Naive thymus-derived CD4-positive, alpha-beta T cell (primary cell): ENCODE data around the gene ZFP57. TPM values are rescaled to one million over a fixed set of nuclear protein-coding genes. Genes with fewer than 3 reads are reported as not detected.

ENCODE experiments used
- ATAC-seq: fragments of 150-1000 bp; cut with Tn5 transposase; 2 replicates; pipeline ENCODE4 v1.10.0; 2021; ENCODE audit warnings: mild to moderate bottlenecking, moderate library complexity
- CTCF ChIA-PET: fragments of 350-600 bp; sonication (Branson Sonifier 250); formaldehyde crosslinking; loops from one replicate; lab custom pipeline; 2021; ENCODE audit warnings: antibody characterized with exemption; lab: Charles Lee
- POLR2A ChIA-PET: fragments of 350-600 bp; sonication (Branson Sonifier 250); formaldehyde crosslinking; loops from one replicate; lab custom pipeline; 2021; ENCODE audit warnings: antibody characterized with exemption, inconsistent platforms; lab: Charles Lee
- DNase-seq, 9 donors: peaks; one replicate each; pipeline versions ENCODE4 v3.0.0 to v3.0.0-alpha.2; 2020 to 2022; ENCODE audit warnings: mixed read lengths in 1 of 9
- H3K27ac ChIP-seq: one replicate; pipeline ENCODE4 v1.7.0; 2013; ENCODE audit warnings: mild to moderate bottlenecking, low read depth, low read length, moderate library complexity
- H3K27me3 ChIP-seq, 2 donors: one replicate each; pipeline ENCODE4 v1.7.0; 2013; ENCODE audit warnings: low read length in 2 of 2, mild to moderate bottlenecking in 2 of 2, moderate library complexity in 2 of 2; ENCODE audit not compliant: control insufficient read depth in 2 of 2, insufficient read depth in 2 of 2
- H3K36me3 ChIP-seq, 3 experiments: 1 replicate in 2 of 3; 2 replicates in 1 of 3; pipeline ENCODE4 v1.7.0; 2013; ENCODE audit warnings: low read length in 3 of 3, mild to moderate bottlenecking in 3 of 3, moderate library complexity in 1 of 3; ENCODE audit not compliant: insufficient read depth in 3 of 3, control insufficient read depth in 2 of 3
- H3K4me1 ChIP-seq, 2 donors: one replicate each; pipeline ENCODE4 v1.7.0; 2013; ENCODE audit warnings: low read length in 2 of 2, mild to moderate bottlenecking in 2 of 2, moderate library complexity in 1 of 2; ENCODE audit not compliant: control insufficient read depth in 2 of 2, insufficient read depth in 2 of 2
- H3K4me3 ChIP-seq: 2 replicates; pipeline ENCODE4 v1.7.0; 2013; ENCODE audit warnings: mild to moderate bottlenecking, low read length
- H3K9me3 ChIP-seq, 3 experiments: 1 replicate in 2 of 3; 2 replicates in 1 of 3; pipeline ENCODE4 v1.7.0; 2013; ENCODE audit warnings: low read length in 3 of 3; ENCODE audit not compliant: control insufficient read depth in 2 of 3
- H3K27ac Mint-ChIP-seq, 9 donors: one replicate each; pipeline ENCODE4 v1.8.0; 2020 to 2022; ENCODE audit warnings: mixed read lengths in 9 of 9, mild to moderate bottlenecking in 8 of 9, moderate library complexity in 5 of 9, inconsistent platforms in 2 of 9
- H3K27me3 Mint-ChIP-seq, 5 donors: one replicate each; pipeline ENCODE4 v1.8.0; 2021 to 2022; ENCODE audit warnings: mixed read lengths in 5 of 5, mild to moderate bottlenecking in 1 of 5
- H3K36me3 Mint-ChIP-seq, 5 donors: one replicate each; pipeline ENCODE4 v1.8.0; 2020 to 2022; ENCODE audit warnings: mixed read lengths in 5 of 5, mild to moderate bottlenecking in 3 of 5, inconsistent platforms in 1 of 5
- H3K4me1 Mint-ChIP-seq, 7 donors: one replicate each; pipeline ENCODE4 v1.8.0; 2020 to 2022; ENCODE audit warnings: mixed read lengths in 7 of 7, mild to moderate bottlenecking in 3 of 7, inconsistent platforms in 1 of 7
- H3K4me3 Mint-ChIP-seq, 10 donors: one replicate each; pipeline ENCODE4 v1.8.0; 2020 to 2022; ENCODE audit warnings: mild to moderate bottlenecking in 10 of 10, mixed read lengths in 10 of 10, moderate library complexity in 6 of 10, inconsistent platforms in 2 of 10
- H3K9me3 Mint-ChIP-seq, 11 donors: one replicate each; pipeline ENCODE4 v1.8.0; 2020 to 2022; ENCODE audit warnings: mixed read lengths in 11 of 11, mild to moderate bottlenecking in 4 of 11, inconsistent platforms in 1 of 11, moderate library complexity in 1 of 11
- intact Hi-C, 2 donors: fragments of 100-400 bp; cut with micrococcal nuclease; formaldehyde crosslinking; loops; one replicate each; pipeline ENCODE4 v1.15.1; 2023
- polyA plus RNA-seq, 2 donors: library from polyadenylated mRNA; unstranded; fragments of 300-500 nt; fragmentation: Illumina TruSeq; gene quantifications; one replicate each; pipeline ENCODE4 v1.2.3, GENCODE V29; 2021
- total RNA-seq, 6 experiments: library from RNA in 5 of 6; stranded (reverse) in 5 of 6; gene quantifications; 1 replicate in 5 of 6; 2 replicates in 1 of 6; pipeline ENCODE4 v1.2.3 and lab custom pipeline; 2021 to 2026

ZFP57 gene
- total and polyA plus RNA-seq, 7 experiments from 2014 or later, result 1.7 to 3.3 (median 2.3) TPM; not detected in 4

DNA sequence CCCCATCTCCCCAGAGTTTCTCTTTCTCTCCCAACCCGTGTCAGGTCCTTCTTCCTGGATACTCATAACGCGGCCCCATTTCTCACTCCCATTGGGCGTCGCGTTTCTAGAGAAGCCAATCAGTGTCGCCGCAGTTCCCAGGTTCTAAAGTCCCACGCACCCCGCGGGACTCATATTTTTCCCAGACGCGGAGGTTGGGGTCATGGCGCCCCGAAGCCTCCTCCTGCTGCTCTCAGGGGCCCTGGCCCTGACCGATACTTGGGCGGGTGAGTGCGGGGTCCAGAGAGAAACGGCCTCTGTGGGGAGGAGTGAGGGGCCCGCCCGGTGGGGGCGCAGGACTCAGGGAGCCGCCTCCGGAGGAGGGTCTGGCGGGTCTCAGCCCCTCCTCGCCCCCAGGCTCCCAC is 42.3 kb upstream of the ZFP57 start, which contains the start of gene HLA-F:
HLA-F (plus strand) TSS at position 173 of the 404 bp plus-strand sequence; CDS start at position 203, 30 bp downstream.
- Mint-ChIP-seq H3K4me1 (peaks cover 32 to 63% (median 50%) of the 10 kb centered on the region in 7 donors), H3K27ac (peak within 1 kb of the TSS; percentile 92 to 98 (median 95)), H3K27me3 (no peaks in the 10 kb centered on the region), H3K36me3 (peaks cover 0 to 43% (median 41%) of the 10 kb centered on the region in 5 donors), H3K9me3 (no peaks in the 10 kb centered on the region), H3K4me3 (peak within 1 kb of the TSS; percentile 82 to 97 (median 95))
- ATAC-seq, result peak; percentile 91
- H3K4me1 ChIP-seq, result peaks cover 47 to 48% of the 10 kb centered on the region in 2 donors
- peak within 1 kb of the TSS; percentile 100 for H3K27ac ChIP-seq
- ChIA-PET POLR2A (interaction anchor here (0.9 to 3.1 kb wide), 3 partner anchors 8 to 28 kb away, joined by 3 to 46 read pairs (median 6); no protein-coding TSS in a partner anchor), CTCF (interaction anchor here (0.6 to 2.5 kb wide), 4 partner anchors 11 to 73 kb away, joined by 3 to 22 read pairs (median 4); no protein-coding TSS in a partner anchor)
- peak; percentile 56 to 87 (median 79) for DNase-seq
- H3K27me3 ChIP-seq, result no peaks in the 10 kb centered on the region
- peaks cover 28 to 43% (median 41%) of the 10 kb centered on the region in 3 experiments for H3K36me3 ChIP-seq
- H3K4me3 ChIP-seq, result peak within 1 kb of the TSS; percentile 98
- intact Hi-C loops, result loop anchor here (5.0 kb wide), 5 partner anchors 71 to 994 kb away; partner anchors contain the start of genes HLA-A (in 1 of the 2), MDC1 (in 1 of the 2), POLR1H (in 1 of the 2) and PPP1R11 (in 1 of the 2)
- H3K9me3 ChIP-seq, result no peaks in the 10 kb centered on the region

DNA sequence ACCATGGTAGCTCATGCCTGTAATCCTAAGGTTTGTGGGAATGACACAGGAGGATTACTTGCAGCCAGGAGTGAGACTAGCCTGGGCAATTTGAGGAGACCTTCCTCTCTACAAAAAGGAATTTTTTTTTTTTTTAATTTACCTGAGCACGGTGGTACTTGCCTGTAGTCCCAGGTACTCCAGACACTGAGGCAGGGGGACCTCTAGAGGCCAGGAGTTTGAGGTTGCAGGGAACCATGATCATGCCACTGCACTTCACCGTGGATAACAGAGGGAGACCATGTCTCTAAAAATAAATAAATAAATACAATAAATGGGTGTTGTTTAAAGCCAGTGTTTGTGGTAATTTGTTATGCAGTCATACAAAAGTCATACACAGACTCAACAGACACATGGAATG is 39.9 kb upstream of the ZFP57 start:
- Histone ChIP-seq H3K4me1 (peaks cover 32% of the 10 kb centered on the region in 2 donors), H3K36me3 (peaks cover 14 to 27% (median 18%) of the 10 kb centered on the region in 3 experiments), H3K9me3 (no peaks in the 10 kb centered on the region), H3K4me3 (no peak overlapping the region), H3K27ac (no peak overlapping the region), H3K27me3 (no peaks in the 10 kb centered on the region)
- ATAC-seq (no peak), DNase-seq (peak in 6 of 9 donors; percentile 28 to 55 (median 42))
- ChIA-PET CTCF (interaction anchor here (0.5 to 2.5 kb wide), 3 partner anchors 13 to 127 kb away, joined by 3 to 22 read pairs (median 5); no protein-coding TSS in a partner anchor), POLR2A (interaction anchor here (0.6 to 3.1 kb wide), 3 partner anchors 11 to 67 kb away, joined by 3 to 46 read pairs (median 3); no protein-coding TSS in a partner anchor)
- peaks cover 12 to 39% (median 29%) of the 10 kb centered on the region in 7 donors for H3K4me1 Mint-ChIP-seq
- peaks cover 0 to 23% (median 20%) of the 10 kb centered on the region in 5 donors for H3K36me3 Mint-ChIP-seq
- H3K27me3 Mint-ChIP-seq, result peaks cover 0 to 2% (median 0%) of the 10 kb centered on the region in 5 donors
- H3K9me3 Mint-ChIP-seq, result no peaks in the 10 kb centered on the region
- intact Hi-C loops, result loop anchor here (5.0 kb wide), 5 partner anchors 69 to 996 kb away; partner anchors contain the start of genes HLA-A (in 1 of the 2), MDC1 (in 1 of the 2), POLR1H (in 1 of the 2) and PPP1R11 (in 1 of the 2)
- no peak overlapping the region for H3K4me3 Mint-ChIP-seq
- peak overlapping the region in 2 of 9 donors; percentile 22 to 95 for H3K27ac Mint-ChIP-seq

DNA sequence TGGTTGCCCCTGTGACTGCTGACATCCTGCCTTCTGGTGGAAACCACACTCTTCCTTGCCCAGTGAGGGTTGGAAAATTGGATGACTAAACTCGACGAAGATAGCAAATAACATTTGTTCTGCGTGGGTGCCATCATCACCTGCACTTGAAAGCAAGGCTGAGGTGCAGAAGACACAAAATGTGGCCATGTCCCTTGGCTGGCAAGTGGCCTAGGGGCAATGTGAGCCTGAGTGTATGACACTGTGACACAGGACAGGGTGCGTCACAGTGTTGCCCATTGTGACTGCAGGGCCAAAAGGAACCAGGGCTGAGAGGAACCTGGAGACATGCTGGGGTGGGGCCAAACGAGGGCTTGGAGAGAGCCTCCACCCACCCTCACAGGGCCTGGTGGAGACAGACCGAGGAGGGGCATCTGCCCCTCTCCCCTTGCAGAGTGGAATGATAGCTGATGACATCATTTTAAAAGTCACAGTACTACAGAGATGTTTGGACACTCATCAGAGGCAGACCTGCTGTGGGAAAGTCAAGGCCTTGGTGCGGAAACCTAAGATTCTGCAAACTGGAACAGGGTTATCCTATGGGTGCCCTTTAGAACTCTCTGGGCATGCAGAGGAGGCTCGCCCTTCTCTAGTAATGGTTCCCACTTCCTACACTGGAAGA is 29.5 kb upstream of the ZFP57 start:
- ChIA-PET CTCF (interaction anchor here (0.7 to 0.9 kb wide), 2 partner anchors 24 to 27 kb away, joined by 3 to 4 read pairs; no protein-coding TSS in a partner anchor), POLR2A (interaction anchor here (0.6 to 5.8 kb wide), 5 partner anchors 11 to 241 kb away, joined by 3 to 46 read pairs (median 33); partner anchors contain the start of gene HLA-F)
- H3K4me1 ChIP-seq, result peaks cover 54 to 85% of the 10 kb centered on the region in 2 donors
- no peak for DNase-seq
- Mint-ChIP-seq H3K4me3 (peak overlapping the region; percentile 51 to 77 (median 65)), H3K9me3 (peaks cover 0 to 3% (median 0%) of the 10 kb centered on the region in 11 donors), H3K27me3 (peaks cover 0 to 7% (median 0%) of the 10 kb centered on the region in 5 donors), H3K4me1 (peaks cover 25 to 99% (median 86%) of the 10 kb centered on the region in 7 donors), H3K27ac (peak overlapping the region; percentile 59 to 90 (median 78)), H3K36me3 (peaks cover 0 to 4% (median 0%) of the 10 kb centered on the region in 5 donors)
- peak overlapping the region; percentile 62 for H3K27ac ChIP-seq
- no peak overlapping the region for H3K4me3 ChIP-seq
- H3K36me3 ChIP-seq, result no peaks in the 10 kb centered on the region
- ATAC-seq, result no peak
- H3K27me3 ChIP-seq, result no peaks in the 10 kb centered on the region
- intact Hi-C loops, result no loop called here
- H3K9me3 ChIP-seq, result no peaks in the 10 kb centered on the region

DNA sequence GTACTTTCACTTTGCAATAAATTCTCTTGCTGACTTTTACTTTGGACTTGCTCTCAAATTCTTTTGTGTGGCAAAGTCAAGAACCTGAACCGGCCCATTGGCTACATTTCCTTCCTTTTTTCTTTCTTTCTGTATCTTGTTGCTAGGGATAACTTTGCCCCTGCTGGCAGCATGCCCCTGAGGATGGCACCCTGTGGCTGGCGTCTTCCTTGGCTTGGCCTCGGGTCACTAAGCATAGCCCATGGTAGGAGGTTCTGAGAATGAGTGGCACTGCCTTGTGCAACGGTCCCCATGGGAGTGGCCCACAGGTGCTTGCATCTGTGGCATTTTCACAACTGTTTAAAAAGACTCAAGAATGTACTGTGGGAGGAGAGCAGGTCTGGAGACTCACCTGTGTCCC is 28.2 kb upstream of the ZFP57 start:
- Mint-ChIP-seq H3K4me1 (peaks cover 23 to 87% (median 86%) of the 10 kb centered on the region in 7 donors), H3K36me3 (peaks cover 0 to 2% (median 0%) of the 10 kb centered on the region in 5 donors), H3K4me3 (peak overlapping the region; percentile 74 to 90 (median 82)), H3K27me3 (peaks cover 0 to 10% (median 0%) of the 10 kb centered on the region in 5 donors), H3K27ac (peak overlapping the region; percentile 65 to 99 (median 86)), H3K9me3 (peaks cover 0 to 3% (median 0%) of the 10 kb centered on the region in 11 donors)
- peak overlapping the region; percentile 55 for H3K4me3 ChIP-seq
- DNase-seq, result no peak
- no peaks in the 10 kb centered on the region for H3K27me3 ChIP-seq
- peak overlapping the region; percentile 62 for H3K27ac ChIP-seq
- intact Hi-C loops, result loop anchor here (5.0 kb wide), 2 partner anchors 57 to 258 kb away; no protein-coding TSS in a partner anchor
- ATAC-seq, result no peak
- peaks cover 54 to 85% of the 10 kb centered on the region in 2 donors for H3K4me1 ChIP-seq
- H3K36me3 ChIP-seq, result no peaks in the 10 kb centered on the region
- ChIA-PET POLR2A (interaction anchor here (0.7 to 5.8 kb wide), 10 partner anchors 10 to 256 kb away, joined by 3 to 46 read pairs (median 4); partner anchors contain the start of gene HLA-F), CTCF (interaction anchor here (0.9 to 2.8 kb wide), 10 partner anchors 8 to 59 kb away, joined by 3 to 22 read pairs (median 8); partner anchors contain the start of gene HLA-F)
- no peaks in the 10 kb centered on the region for H3K9me3 ChIP-seq

DNA sequence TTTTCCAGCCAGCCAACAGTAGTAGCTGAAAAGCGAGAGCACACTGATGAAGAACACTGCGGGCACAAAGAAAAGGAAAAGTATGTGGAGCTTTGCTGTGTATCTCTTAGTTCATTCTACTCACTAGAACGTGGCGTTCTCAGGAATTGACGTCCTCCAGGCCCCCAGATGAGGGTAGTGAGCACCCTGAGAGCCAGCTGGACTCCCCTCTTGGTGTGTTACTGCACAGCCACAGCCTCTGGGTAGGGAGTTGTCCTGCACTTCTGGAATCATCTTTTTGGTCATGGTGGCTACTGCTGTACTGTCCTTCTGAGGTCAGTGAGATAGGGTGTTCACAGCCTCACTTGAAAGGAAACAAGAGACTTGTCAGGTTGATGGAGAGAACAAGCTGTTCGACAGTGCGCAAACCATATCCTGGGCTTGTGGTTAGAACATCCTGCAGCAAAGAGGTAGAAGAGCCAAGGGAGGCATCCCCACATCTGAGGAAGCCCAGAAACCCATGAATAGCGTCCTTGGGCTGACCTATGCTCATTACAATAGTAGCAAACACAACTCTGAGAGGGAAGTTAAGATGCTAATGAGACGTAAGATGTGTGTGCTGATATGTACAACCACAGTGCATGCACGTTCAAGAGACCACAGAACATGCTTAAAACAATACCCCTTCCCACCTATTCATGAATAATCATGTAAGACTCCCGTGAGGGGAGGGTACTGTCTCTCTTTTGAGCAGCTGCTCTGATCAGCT is 27.7 kb upstream of the ZFP57 start:
- Mint-ChIP-seq H3K4me3 (peak overlapping the region; percentile 74 to 90 (median 82)), H3K27ac (peak overlapping the region; percentile 65 to 99 (median 90)), H3K36me3 (peaks cover 0 to 2% (median 0%) of the 10 kb centered on the region in 5 donors), H3K4me1 (peaks cover 23 to 86% (median 81%) of the 10 kb centered on the region in 7 donors), H3K9me3 (peaks cover 0 to 3% (median 0%) of the 10 kb centered on the region in 11 donors), H3K27me3 (peaks cover 0 to 15% (median 0%) of the 10 kb centered on the region in 5 donors)
- POLR2A ChIA-PET, result interaction anchor here (0.5 to 5.8 kb wide), 16 partner anchors 8 to 906 kb away, joined by 3 to 46 read pairs (median 3); partner anchors contain the start of gene HLA-F
- Histone ChIP-seq H3K36me3 (no peaks in the 10 kb centered on the region), H3K9me3 (no peaks in the 10 kb centered on the region), H3K27ac (peak overlapping the region; percentile 62), H3K4me3 (peak overlapping the region; percentile 55), H3K27me3 (no peaks in the 10 kb centered on the region), H3K4me1 (peaks cover 54 to 79% of the 10 kb centered on the region in 2 donors)
- peak; percentile 91 for ATAC-seq
- intact Hi-C loops, result loop anchor here (1.0 to 5.0 kb wide), 6 partner anchors 18 to 259 kb away; no protein-coding TSS in a partner anchor
- CTCF ChIA-PET, result interaction anchor here (0.9 to 2.8 kb wide), 14 partner anchors 9 to 645 kb away, joined by 3 to 22 read pairs (median 4); partner anchors contain the start of gene HLA-F
- DNase-seq, result peak in 8 of 9 donors; percentile 52 to 97 (median 92)
